Endothelial cell (in vitro differentiated cells): ENCODE data around the gene ZCWPW1. TPM values are rescaled to one million over a fixed set of nuclear protein-coding genes. Genes with fewer than 3 reads are reported as not detected.

Experiments used
- DNase-seq: peaks from one replicate; pipeline ENCODE4 v3.0.0; 2021; ENCODE audit warnings: low spot score
- H3K27ac Mint-ChIP-seq: one replicate; pipeline ENCODE4 v1.8.0; 2021; ENCODE audit warnings: mixed read lengths, inconsistent platforms; ENCODE audit not compliant: unreplicated experiment
- H3K27me3 Mint-ChIP-seq: one replicate; pipeline ENCODE4 v1.8.0; 2021; ENCODE audit warnings: mild to moderate bottlenecking, moderate library complexity, mixed read lengths, inconsistent platforms; ENCODE audit not compliant: unreplicated experiment
- H3K36me3 Mint-ChIP-seq: one replicate; pipeline ENCODE4 v1.8.0; 2021; ENCODE audit warnings: mild to moderate bottlenecking, low read depth, mixed read lengths, inconsistent platforms; ENCODE audit not compliant: unreplicated experiment
- H3K4me1 Mint-ChIP-seq: one replicate; pipeline ENCODE4 v1.8.0; 2021; ENCODE audit warnings: mild to moderate bottlenecking, mixed read lengths, inconsistent platforms; ENCODE audit not compliant: unreplicated experiment
- H3K4me3 Mint-ChIP-seq: one replicate; pipeline ENCODE4 v1.8.0; 2021; ENCODE audit warnings: mild to moderate bottlenecking, mixed read lengths, inconsistent platforms; ENCODE audit not compliant: unreplicated experiment
- H3K9me3 Mint-ChIP-seq: one replicate; pipeline ENCODE4 v1.8.0; 2021; ENCODE audit warnings: mixed read lengths, inconsistent platforms; ENCODE audit not compliant: unreplicated experiment
- CTCF ChIP-seq: fragments of 200-600 bp; sonication (generic); IDR thresholded peaks from one replicate; pipeline ENCODE4 v1.5.0; 2021; ENCODE audit warnings: antibody characterized with exemption; ENCODE audit not compliant: unreplicated experiment
- total RNA-seq: library from RNA; stranded (reverse); fragmentation: NEBNext Ultra II Directional; extraction: Animal tissue kit (Norgen Biotek cat#: 25700); gene quantifications from one replicate; pipeline ENCODE4 v1.2.1, GENCODE V29; 2021; ENCODE audit not compliant: unreplicated experiment

ZCWPW1 gene
- total RNA-seq, 1 donor from 2014 or later, result 2.2 TPM

- Mint-ChIP-seq H3K27me3 (peaks cover 11% of the 10 kb centered on the region), H3K36me3 (peaks cover 34% of the 10 kb centered on the region), H3K4me1 (no peaks in the 10 kb centered on the region), H3K4me3 (no peak overlapping the region), H3K9me3 (no peaks in the 10 kb centered on the region), H3K27ac (no peak overlapping the region)
- no peak for DNase-seq
- TF ChIP-seq CTCF, result no peak
These were observed 65.4 kb downstream of the ZCWPW1 start for GRCh38 chr7:100363098-100363497.

GRCh38 chr7:100360135-100360854 is 68.2 kb downstream of the ZCWPW1 start:
- peak overlapping the region; percentile 26 for H3K27ac Mint-ChIP-seq
- H3K4me3 Mint-ChIP-seq, result peak overlapping the region; percentile 24

GRCh38 chr7:100358857-100359212 is 69.7 kb downstream of the ZCWPW1 start:
- peaks cover 33% of the 10 kb centered on the region for H3K36me3 Mint-ChIP-seq
- H3K4me1 Mint-ChIP-seq, result no peaks in the 10 kb centered on the region
- DNase-seq, result no peak
- no peak overlapping the region for H3K27ac Mint-ChIP-seq
- H3K27me3 Mint-ChIP-seq, result peaks cover 3% of the 10 kb centered on the region
- H3K4me3 Mint-ChIP-seq, result peak overlapping the region; percentile 79
- no peaks in the 10 kb centered on the region for H3K9me3 Mint-ChIP-seq
- TF ChIP-seq CTCF, result no peak

More at GRCh38 chr7:100360135-100360854, 68.2 kb downstream of the ZCWPW1 start:
- H3K4me1 Mint-ChIP-seq, result no peaks in the 10 kb centered on the region
- H3K9me3 Mint-ChIP-seq, result no peaks in the 10 kb centered on the region
- H3K27me3 Mint-ChIP-seq, result no peaks in the 10 kb centered on the region
- peaks cover 35% of the 10 kb centered on the region for H3K36me3 Mint-ChIP-seq
- TF ChIP-seq CTCF, result no peak
- DNase-seq, result no peak

GRCh38 chr7:100358027-100358856 is 70.3 kb downstream of the ZCWPW1 start, which contains the start of gene PILRB:
PILRB (plus strand) TSS chr7:100358117; CDS start chr7:100358303, 186 bp downstream.
- H3K36me3 Mint-ChIP-seq, result peaks cover 33% of the 10 kb centered on the region
- peak within 1 kb of the TSS; percentile 9 for H3K27ac Mint-ChIP-seq

More at GRCh38 chr7:100358027-100358856, 70.3 kb downstream of the ZCWPW1 start, which contains the start of gene PILRB:
- H3K4me1 Mint-ChIP-seq, result no peaks in the 10 kb centered on the region
- no peaks in the 10 kb centered on the region for H3K9me3 Mint-ChIP-seq
- no peak for DNase-seq
- peaks cover 6% of the 10 kb centered on the region for H3K27me3 Mint-ChIP-seq
- no peak within 1 kb of the TSS for H3K4me3 Mint-ChIP-seq
- TF ChIP-seq CTCF, result no peak
